HepG2 (cell line): Measurements from ENCODE around the gene ZDHHC11. TPM values are rescaled to one million over a fixed set of nuclear protein-coding genes. Genes with fewer than 3 reads are reported as not detected.

Source experiments
- CBX5 ChIP-seq: sonication (generic); formaldehyde crosslinking; IDR thresholded peaks from 2 replicates; pipeline ENCODE4 v1.4.0; 2020; ENCODE audit warnings: missing genetic modification reagents, borderline replicate concordance
- FOSL2 ChIP-seq: sonication (generic); formaldehyde crosslinking; IDR thresholded peaks from 2 replicates; pipeline ENCODE4 v1.4.0; 2020; ENCODE audit warnings: missing genetic modification reagents
- HDAC1 ChIP-seq: sonication (generic); formaldehyde crosslinking; IDR thresholded peaks from 2 replicates; pipeline ENCODE4 v1.5.1; 2020; ENCODE audit warnings: mild to moderate bottlenecking, missing genetic modification reagents
- HDAC2 ChIP-seq: sonication (generic); formaldehyde crosslinking; IDR thresholded peaks from 2 replicates; pipeline ENCODE4 v1.4.0; 2020; ENCODE audit warnings: missing genetic modification reagents
- HOXA7 ChIP-seq: sonication (generic); formaldehyde crosslinking; IDR thresholded peaks from 2 replicates; pipeline ENCODE4 v1.8.1; 2022; ENCODE audit warnings: mild to moderate bottlenecking, missing genetic modification reagents, moderate library complexity
- KLF16 ChIP-seq, 2 experiments: sonication (generic) in 1 of 2; formaldehyde crosslinking in 1 of 2; IDR thresholded peaks; 2 replicates each; pipeline versions ENCODE4 v1.6.1 to v1.8.0; 2016 to 2023; ENCODE audit warnings: missing genetic modification reagents in 2 of 2, missing compliant biosample characterization in 1 of 2
- MXI1 ChIP-seq: IDR thresholded peaks from 3 replicates; pipeline ENCODE4 v1.6.1; 2012; ENCODE audit warnings: low read depth, low read length, inconsistent platforms, borderline replicate concordance
- NBN ChIP-seq: fragments of 450-650 bp; conservative IDR thresholded peaks from 2 replicates; pipeline ENCODE4 v1.6.1; 2017
- NCOA2 ChIP-seq: sonication (generic); formaldehyde crosslinking; IDR thresholded peaks from 2 replicates; pipeline ENCODE4 v1.8.0; 2022; ENCODE audit warnings: inconsistent platforms
- POLR2A ChIP-seq, 2 experiments: IDR thresholded peaks; 2 replicates each; pipeline ENCODE4 v1.6.1; 2011; ENCODE audit warnings: low read depth in 2 of 2, low read length in 2 of 2, mild to moderate bottlenecking in 1 of 2, moderate library complexity in 1 of 2; ENCODE audit not compliant: insufficient read depth in 1 of 2
- RFX1 ChIP-seq: fragments of 450-650 bp; IDR thresholded peaks from 2 replicates; pipeline ENCODE4 v1.6.1; 2017
- RXRB ChIP-seq: IDR thresholded peaks from 2 replicates; pipeline ENCODE4 v1.6.1; 2016; ENCODE audit warnings: borderline replicate concordance, missing genetic modification reagents, missing compliant biosample characterization
- SALL1 ChIP-seq: sonication (generic); formaldehyde crosslinking; IDR thresholded peaks from 2 replicates; pipeline ENCODE4 v1.8.0; 2022; ENCODE audit warnings: mild to moderate bottlenecking, missing genetic modification reagents
- SAP130 ChIP-seq: IDR thresholded peaks from 2 replicates; pipeline ENCODE4 v1.6.1; 2016; ENCODE audit warnings: low read depth
- XRCC5 ChIP-seq: fragments of 200-400 bp; formaldehyde crosslinking; optimal IDR thresholded peaks from 2 replicates; pipeline ENCODE3; 2017; ENCODE audit warnings: mild to moderate bottlenecking, low read length
- ZBED4 ChIP-seq: sonication (generic); formaldehyde crosslinking; IDR thresholded peaks from 2 replicates; pipeline ENCODE4 v1.4.0; 2020; ENCODE audit warnings: missing genetic modification reagents, borderline replicate concordance
- ZGPAT ChIP-seq: IDR thresholded peaks from 2 replicates; pipeline ENCODE4 v1.6.1; 2016; ENCODE audit warnings: mild to moderate bottlenecking
- ZNF251 ChIP-seq: sonication (generic); formaldehyde crosslinking; IDR thresholded peaks from 2 replicates; pipeline ENCODE4 v1.9.0; 2021; ENCODE audit warnings: mild to moderate bottlenecking, missing genetic modification reagents
- ZNF296 ChIP-seq: sonication (generic); formaldehyde crosslinking; conservative IDR thresholded peaks from 2 replicates; pipeline ENCODE4 v1.5.0; 2020; ENCODE audit warnings: mild to moderate bottlenecking, missing genetic modification reagents
- ZNF607 ChIP-seq: sonication (generic); formaldehyde crosslinking; IDR thresholded peaks from 2 replicates; pipeline ENCODE4 v1.5.1; 2020; ENCODE audit warnings: missing genetic modification reagents, mild to moderate bottlenecking, borderline replicate concordance
- ZNF609 ChIP-seq: sonication (generic); formaldehyde crosslinking; IDR thresholded peaks from 2 replicates; pipeline ENCODE4 v1.4.0; 2020; ENCODE audit warnings: mild to moderate bottlenecking, missing genetic modification reagents, borderline replicate concordance
- ZNF841 ChIP-seq: sonication (generic); formaldehyde crosslinking; IDR thresholded peaks from 2 replicates; pipeline ENCODE4 v1.8.1; 2023; ENCODE audit warnings: missing genetic modification reagents, borderline replicate concordance
- polyA plus RNA-seq, 8 experiments: library from polyadenylated mRNA; depleted of rRNA in 3 of 8; stranded (reverse) in 7 of 8; unstranded in 1 of 8; fragments of >200 nt; fragmentation: Illumina TruSeq in 4 of 8; extraction: Trizol in 4 of 8; gene quantifications; 2 replicates each; pipeline versions ENCODE4 v1.2.1 to v1.2.3, GENCODE V29; 2011 to 2016; ENCODE audit warnings: low read depth in 4 of 8, missing spikeins in 1 of 8, mixed read lengths in 1 of 8; ENCODE audit not compliant: insufficient read depth in 1 of 8
- total RNA-seq, 5 experiments: library from RNA; depleted of rRNA; stranded (reverse); fragments of >200 nt; fragmentation: Illumina TruSeq; extraction: Trizol; gene quantifications; 2 replicates each; pipeline ENCODE4 v1.2.3, GENCODE V29; 2016; ENCODE audit warnings: low read depth in 1 of 5

ZDHHC11 gene
- total and polyA plus RNA-seq, 2 of the 13 experiments (the other 11 are each of a cell fraction or from before 2014, with no cell fraction given), result 2.1 to 4.0 TPM

- TF ChIP-seq ZNF607 (CRISPR knock-in tag) (peak; percentile 39; the same call in 1 of the 2 replicates), SALL1 (CRISPR knock-in tag) (peak; percentile 42; the same call in 1 of the 2 replicates), ZGPAT (CRISPR knock-in tag) (peak; percentile 35; the same call in 1 of the 2 replicates), FOSL2 (CRISPR knock-in tag) (0 out of 2 replicates have a peak, but pooled peaks have one; percentile 8), NCOA2 (peak; percentile 49; the same call in 1 of the 2 replicates), ZNF609 (CRISPR knock-in tag) (no peak; the same call in 1 of the 2 replicates), ZNF251 (CRISPR knock-in tag) (no peak), ZNF841 (CRISPR knock-in tag) (no peak), HDAC2 (CRISPR knock-in tag) (peak; percentile 44), ZNF296 (no peak), NBN (no peak), HOXA7 (CRISPR knock-in tag) (no peak), MXI1 (peak; percentile 83), RFX1 (peak; percentile 92), CBX5 (CRISPR knock-in tag) (no peak), SAP130 (CRISPR knock-in tag) (peak; percentile 65; the same call in 1 of the 2 replicates), KLF16 (CRISPR knock-in tag; IDR thresholded peaks at IDR 0.05) (no peak), XRCC5 (no peak), POLR2A (IDR thresholded peaks at IDR 0.05; ENCODE audit: insufficient read depth in 1 of 2, low read depth in 2 of 2, low read length in 2 of 2) (peak in 1 of 2 experiments; percentile 68; a peak in 2 of 4 replicates), HDAC1 (peak; percentile 56), ZBED4 (CRISPR knock-in tag) (0 out of 2 replicates have a peak, but pooled peaks have one; percentile 68), RXRB (peak; percentile 58; the same call in 1 of the 2 replicates)
These were observed 91.6 kb downstream of the ZDHHC11 start (continued) for GRCh38 chr5:759111-759751.
